Spleen (tissue), 11 donors: ENCODE data around the gene UGP2. TPM values are rescaled to one million over a fixed set of nuclear protein-coding genes. Genes with fewer than 3 reads are reported as not detected.

Experiments used
- DNase-seq: peaks from one replicate; pipeline ENCODE4 v3.0.0-alpha.2; 2020
- H3K27ac ChIP-seq, 8 donors: fragments of 200-600 bp; sonication (generic) in 7 of 8; 1 replicate in 4 of 8; 2 replicates in 4 of 8; pipeline versions ENCODE4 v1.5.0 to v1.8.0; 2016 to 2021; ENCODE audit warnings: inconsistent platforms in 4 of 8, mild to moderate bottlenecking in 4 of 8, moderate library complexity in 1 of 8
- H3K27me3 ChIP-seq, 7 donors: fragments of 200-600 bp; sonication (generic) in 6 of 7; replicated peaks in 1 of 7; 1 replicate in 4 of 7; 2 replicates in 3 of 7; pipeline versions ENCODE4 v1.5.0 to v1.8.0; 2016 to 2021; ENCODE audit warnings: inconsistent platforms in 3 of 7, mild to moderate bottlenecking in 1 of 7
- H3K36me3 ChIP-seq, 6 donors: fragments of 200-600 bp; sonication (generic) in 5 of 6; 1 replicate in 4 of 6; 2 replicates in 2 of 6; pipeline versions ENCODE4 v1.5.0 to v1.8.0; 2016 to 2021; ENCODE audit warnings: inconsistent platforms in 2 of 6
- H3K4me1 ChIP-seq, 6 donors: fragments of 200-600 bp; sonication (generic) in 5 of 6; 1 replicate in 3 of 6; 2 replicates in 3 of 6; pipeline versions ENCODE4 v1.5.0 to v1.8.0; 2016 to 2021; ENCODE audit warnings: inconsistent platforms in 3 of 6
- H3K4me3 ChIP-seq, 8 donors: fragments of 200-600 bp; sonication (generic) in 7 of 8; 1 replicate in 4 of 8; 2 replicates in 4 of 8; pipeline versions ENCODE4 v1.5.0 to v1.8.0; 2016 to 2021; ENCODE audit warnings: inconsistent platforms in 4 of 8, mild to moderate bottlenecking in 4 of 8, moderate library complexity in 2 of 8
- H3K9me3 ChIP-seq, 8 donors: fragments of 200-600 bp; sonication (generic) in 7 of 8; 1 replicate in 4 of 8; 2 replicates in 4 of 8; pipeline versions ENCODE4 v1.5.0 to v1.8.0; 2016 to 2021; ENCODE audit warnings: inconsistent platforms in 4 of 8
- POLR2A ChIP-seq, 3 donors: fragments of 450-650 bp; IDR thresholded peaks; one replicate each; pipeline ENCODE4 v1.5.1; 2017; ENCODE audit warnings: antibody characterized with exemption in 3 of 3, mild to moderate bottlenecking in 1 of 3
- POLR2AphosphoS5 ChIP-seq, 3 donors: sonication (generic); formaldehyde crosslinking; IDR thresholded peaks; one replicate each; pipeline ENCODE4 v1.5.1; 2017; ENCODE audit warnings: antibody characterized with exemption in 3 of 3
- WGBS, 5 donors: extraction: QIAGEN DNeasy Blood & Tissue Kit in 3 of 5; methylation state at CpG; one replicate each; pipeline versions ENCODE4 v1.1.5 to v1.1.7; 2013 to 2018; 5-methylcytosine and 5-hydroxymethylcytosine counted together
- intact Hi-C: fragments of 100-400 bp; cut with DNase I; formaldehyde crosslinking; loops from one replicate; pipeline ENCODE4 v1.15.0; 2023; ENCODE audit warnings: low total_unique reads
- polyA plus RNA-seq, 3 donors: library from polyadenylated mRNA; stranded (reverse); fragments of 200-250 nt; gene quantifications; one replicate each; pipeline ENCODE4 v1.2.1, GENCODE V29; 2013
- total RNA-seq, 7 donors: library from RNA; depleted of rRNA in 3 of 7; stranded (reverse); fragments of >200 nt in 3 of 7; fragmentation: NEBNext Ultra II Directional in 4 of 7; extraction: Animal tissue kit (Norgen Biotek cat#: 25700) in 4 of 7; gene quantifications; one replicate each; pipeline versions ENCODE4 v1.1.0 to v1.2.1, GENCODE V29; 2016 to 2021
- TF ChIP-seq, protein P1 (sequence below), 11 experiments: fragments of 200-600 bp in 7 of 11; fragments of 450-650 bp in 4 of 11; sonication (generic) in 4 of 11; IDR thresholded peaks in 8 of 11; conservative IDR thresholded peaks in 3 of 11; 1 replicate in 7 of 11; 2 replicates in 4 of 11; pipeline versions ENCODE4 v1.4.0 to v1.8.0; 2016 to 2021; ENCODE audit warnings: antibody characterized with exemption in 11 of 11, inconsistent platforms in 4 of 11, mild to moderate bottlenecking in 1 of 11
- donor health status: healthy with polysubstance abuse.
- donor health status: DM: no; HTN: no; CAD: no; lungs with moderate emphysema.
- donor health status: DM: no; HTN: no; CAD: no.
- donor health status: Bipolar disorder and iron deficiency.
- donor health status: healthy.
- donor health status: DM: no; HTN: no; CAD: no.
- donor health status: DM: yes; HTN: yes; CAD: no.

UGP2 gene
- total and polyA plus RNA-seq, 10 donors, result 46.3 to 106 (median 76.1) TPM

DNA sequence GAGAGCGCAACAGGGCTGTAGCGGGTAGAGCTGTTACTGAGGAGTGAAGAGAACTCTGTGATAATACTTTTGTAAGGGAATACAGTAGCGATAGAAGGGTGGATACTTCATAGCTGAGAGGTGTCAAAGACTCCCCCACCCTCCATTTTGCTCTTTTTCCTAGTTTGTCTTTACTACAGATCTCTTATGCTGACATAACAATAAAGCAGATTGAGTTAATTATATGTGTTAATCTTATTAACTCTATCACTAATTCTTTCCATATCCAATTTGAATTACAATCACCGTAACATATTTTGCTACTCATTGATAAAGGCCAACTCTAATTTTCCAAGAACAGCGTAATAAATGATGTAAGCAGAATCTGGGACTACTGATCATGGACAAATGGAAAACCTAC, 57.1 kb downstream of the UGP2 start:
- TF ChIP-seq POLR2AphosphoS5 (IDR thresholded peaks at IDR 0.05), result no peak
- Histone ChIP-seq H3K36me3 (peaks cover 0 to 100% (median 29%) of the 10 kb centered on the region in 6 donors), H3K27ac (no peak overlapping the region), H3K27me3 (no peaks in the 10 kb centered on the region), H3K4me1 (no peaks in the 10 kb centered on the region), H3K4me3 (no peak overlapping the region), H3K9me3 (peaks cover 0 to 24% (median 18%) of the 10 kb centered on the region in 8 donors)
- DNase-seq, result no peak
- WGBS, 5 donors, result 95 to 99% (median 98%) methylated on average over 5 of the region's 5 CpGs
- intact Hi-C loops, result no loop called here

DNA sequence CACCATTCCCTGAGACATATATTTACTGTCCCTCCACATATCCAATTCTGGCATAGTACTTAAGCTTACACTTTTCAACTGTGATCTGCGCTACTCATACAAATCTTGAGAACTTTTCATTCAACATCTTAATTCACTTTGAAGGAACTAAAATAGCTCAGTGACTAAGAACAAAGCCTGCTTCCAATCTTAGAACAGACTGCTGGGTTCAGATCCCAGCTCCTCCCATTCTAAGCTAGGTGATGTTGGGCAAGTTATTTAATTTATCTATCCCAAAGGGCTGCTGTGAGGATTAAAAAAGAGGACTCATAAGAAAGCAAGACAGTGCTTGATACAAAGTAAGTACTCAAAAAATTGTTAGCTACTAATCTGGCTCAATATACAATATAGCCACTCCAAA, 57.9 kb downstream of the UGP2 start:
- H3K4me1 ChIP-seq, result no peaks in the 10 kb centered on the region
- WGBS, 5 donors, result 94 to 100% (median 97%) methylated on average over 1 of the region's 1 CpG
- H3K27ac ChIP-seq, result no peak overlapping the region
- intact Hi-C loops, result no loop called here
- TF ChIP-seq, protein P1, sequence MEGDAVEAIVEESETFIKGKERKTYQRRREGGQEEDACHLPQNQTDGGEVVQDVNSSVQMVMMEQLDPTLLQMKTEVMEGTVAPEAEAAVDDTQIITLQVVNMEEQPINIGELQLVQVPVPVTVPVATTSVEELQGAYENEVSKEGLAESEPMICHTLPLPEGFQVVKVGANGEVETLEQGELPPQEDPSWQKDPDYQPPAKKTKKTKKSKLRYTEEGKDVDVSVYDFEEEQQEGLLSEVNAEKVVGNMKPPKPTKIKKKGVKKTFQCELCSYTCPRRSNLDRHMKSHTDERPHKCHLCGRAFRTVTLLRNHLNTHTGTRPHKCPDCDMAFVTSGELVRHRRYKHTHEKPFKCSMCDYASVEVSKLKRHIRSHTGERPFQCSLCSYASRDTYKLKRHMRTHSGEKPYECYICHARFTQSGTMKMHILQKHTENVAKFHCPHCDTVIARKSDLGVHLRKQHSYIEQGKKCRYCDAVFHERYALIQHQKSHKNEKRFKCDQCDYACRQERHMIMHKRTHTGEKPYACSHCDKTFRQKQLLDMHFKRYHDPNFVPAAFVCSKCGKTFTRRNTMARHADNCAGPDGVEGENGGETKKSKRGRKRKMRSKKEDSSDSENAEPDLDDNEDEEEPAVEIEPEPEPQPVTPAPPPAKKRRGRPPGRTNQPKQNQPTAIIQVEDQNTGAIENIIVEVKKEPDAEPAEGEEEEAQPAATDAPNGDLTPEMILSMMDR (IDR thresholded peaks at IDR 0.05 in 8 of 11, conservative IDR thresholded peaks at IDR 0.05 in 3 of 11), result no peak
- no peak for TF ChIP-seq POLR2AphosphoS5 (IDR thresholded peaks at IDR 0.05)
- TF ChIP-seq POLR2A (IDR thresholded peaks at IDR 0.05), result no peak
- H3K9me3 ChIP-seq, result peaks cover 0 to 30% (median 24%) of the 10 kb centered on the region in 8 donors
- H3K4me3 ChIP-seq, result no peak overlapping the region
- DNase-seq, result no peak
- H3K27me3 ChIP-seq, result no peaks in the 10 kb centered on the region
- peaks cover 0 to 95% (median 25%) of the 10 kb centered on the region in 6 donors for H3K36me3 ChIP-seq

DNA sequence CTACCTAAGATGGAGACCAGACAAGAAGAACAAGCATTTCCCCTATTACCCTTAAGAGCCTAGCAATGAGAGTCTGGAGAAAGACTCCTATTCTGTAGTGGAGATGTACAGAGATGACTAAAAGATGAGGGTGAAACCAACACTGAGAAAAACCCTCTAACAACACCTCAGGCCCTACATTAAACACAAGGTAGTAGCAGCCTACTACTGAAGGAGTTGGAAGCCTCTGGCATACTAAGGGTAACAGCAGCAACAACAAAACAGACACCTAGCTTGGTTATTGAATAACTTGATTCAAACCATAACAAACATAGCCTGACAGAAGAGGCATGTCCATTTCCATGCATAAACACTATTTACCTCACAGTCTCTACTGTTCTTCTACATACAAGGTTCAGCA, 60.5 kb downstream of the UGP2 start:
- no peak overlapping the region for H3K27ac ChIP-seq
- H3K4me3 ChIP-seq, result no peak overlapping the region
- H3K4me1 ChIP-seq, result no peaks in the 10 kb centered on the region
- intact Hi-C loops, result no loop called here
- H3K27me3 ChIP-seq, result no peaks in the 10 kb centered on the region
- peaks cover 0 to 93% (median 27%) of the 10 kb centered on the region in 6 donors for H3K36me3 ChIP-seq
- peaks cover 0 to 52% (median 40%) of the 10 kb centered on the region in 8 donors for H3K9me3 ChIP-seq
- no peak for DNase-seq
- TF ChIP-seq POLR2A (IDR thresholded peaks at IDR 0.05), result no peak
- TF ChIP-seq, protein P1 (IDR thresholded peaks at IDR 0.05 in 8 of 11, conservative IDR thresholded peaks at IDR 0.05 in 3 of 11), result no peak

DNA sequence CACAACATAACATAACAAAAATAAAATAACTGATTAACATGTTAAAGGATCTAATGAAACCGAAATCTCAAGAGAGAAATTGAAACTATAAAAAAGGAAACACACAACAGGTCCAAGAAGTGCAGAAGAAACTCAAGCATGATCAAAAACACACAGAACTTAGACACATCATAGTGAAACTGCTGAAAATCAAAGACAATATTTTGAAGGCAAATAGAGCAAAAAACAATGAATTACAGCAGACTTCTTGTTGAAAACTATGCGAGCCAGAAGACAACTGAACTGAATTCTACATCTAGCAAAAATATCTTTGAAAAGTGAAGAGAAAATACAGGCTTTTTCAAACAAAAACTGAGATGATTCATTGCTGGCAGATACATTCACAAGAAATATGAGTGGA, 61.3 kb downstream of the UGP2 start:
- no peak for DNase-seq
- no peaks in the 10 kb centered on the region for H3K27me3 ChIP-seq
- H3K36me3 ChIP-seq, result peaks cover 0 to 93% (median 33%) of the 10 kb centered on the region in 6 donors
- TF ChIP-seq, protein P1 (IDR thresholded peaks at IDR 0.05 in 8 of 11, conservative IDR thresholded peaks at IDR 0.05 in 3 of 11), result no peak
- WGBS, 5 donors, result 82 to 95% (median 87%) methylated on average over 2 of the region's 2 CpGs
- peaks cover 0 to 52% (median 40%) of the 10 kb centered on the region in 8 donors for H3K9me3 ChIP-seq
- H3K4me3 ChIP-seq, result no peak overlapping the region
- H3K27ac ChIP-seq, result no peak overlapping the region
- no peaks in the 10 kb centered on the region for H3K4me1 ChIP-seq
- intact Hi-C loops, result no loop called here

DNA sequence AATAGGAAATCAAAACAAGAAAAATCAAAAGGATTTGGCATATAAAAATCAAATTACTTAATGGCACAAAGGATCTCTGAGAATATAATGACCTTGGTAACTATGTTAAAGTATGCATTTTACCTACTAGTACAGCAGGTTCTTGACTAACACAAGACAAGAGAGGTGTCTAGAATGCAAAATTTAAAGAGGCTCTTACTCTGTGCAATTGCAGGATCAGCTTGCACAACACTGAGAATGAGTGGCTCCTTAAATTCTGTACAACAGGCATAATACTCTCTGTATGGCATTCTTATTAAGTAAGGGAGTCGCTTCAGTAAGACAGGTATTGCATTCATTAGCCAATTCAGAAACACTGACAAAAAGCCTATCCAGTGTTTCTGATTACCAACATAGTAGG, 72.6 kb downstream of the UGP2 start:
- Histone ChIP-seq H3K27me3 (no peaks in the 10 kb centered on the region), H3K36me3 (peaks cover 4 to 100% (median 54%) of the 10 kb centered on the region in 6 donors), H3K27ac (no peak overlapping the region), H3K4me3 (no peak overlapping the region), H3K4me1 (no peaks in the 10 kb centered on the region), H3K9me3 (no peaks in the 10 kb centered on the region)
- no peak for DNase-seq
- WGBS, 5 donors, result 92 to 100% (median 96%) methylated on average over 1 of the region's 1 CpG
- intact Hi-C loops, result no loop called here
- no peak for TF ChIP-seq POLR2A (IDR thresholded peaks at IDR 0.05)
- no peak for TF ChIP-seq POLR2AphosphoS5 (IDR thresholded peaks at IDR 0.05)
- TF ChIP-seq, protein P1 (IDR thresholded peaks at IDR 0.05 in 8 of 11, conservative IDR thresholded peaks at IDR 0.05 in 3 of 11), result no peak
